GM12873 (cell line): ENCODE measurements around the gene CBLB.

Experiments used
- TF ChIP-seq, protein P1 (sequence below): IDR thresholded peaks from 2 replicates; pipeline ENCODE4 v1.5.1; 2012; ENCODE audit warnings: low read depth, mild to moderate bottlenecking, moderate library complexity, low read length, control low read depth; ENCODE audit not compliant: insufficient read depth; ENCODE audit errors: missing control alignments

The CBLB gene

DNA sequence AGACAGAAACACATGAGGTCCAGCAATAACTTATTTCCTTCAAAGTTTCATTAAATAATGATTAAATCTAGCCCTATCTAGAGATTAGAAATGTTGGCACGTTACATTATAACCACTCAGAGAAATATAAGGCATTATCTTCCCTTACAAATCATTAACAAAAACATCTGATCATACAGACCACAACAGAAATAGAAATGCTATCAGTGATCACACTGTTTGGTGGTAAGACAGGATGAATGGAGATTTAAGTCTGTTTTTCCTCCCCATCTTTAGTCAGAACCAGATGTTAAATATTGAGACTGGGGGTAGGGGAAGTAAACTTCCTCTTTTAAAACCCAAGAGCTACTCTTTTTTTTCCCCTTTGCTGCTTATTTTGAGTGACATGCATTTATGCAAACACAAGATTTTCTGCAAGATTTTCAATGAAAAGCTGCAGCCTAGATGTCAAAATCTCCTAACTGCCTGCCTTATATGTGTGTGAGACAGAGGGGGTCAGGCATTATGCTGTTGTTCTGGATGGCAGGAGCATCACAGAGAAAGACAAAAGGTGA is 70.4 kb downstream of the CBLB start:
- TF ChIP-seq, protein P1, sequence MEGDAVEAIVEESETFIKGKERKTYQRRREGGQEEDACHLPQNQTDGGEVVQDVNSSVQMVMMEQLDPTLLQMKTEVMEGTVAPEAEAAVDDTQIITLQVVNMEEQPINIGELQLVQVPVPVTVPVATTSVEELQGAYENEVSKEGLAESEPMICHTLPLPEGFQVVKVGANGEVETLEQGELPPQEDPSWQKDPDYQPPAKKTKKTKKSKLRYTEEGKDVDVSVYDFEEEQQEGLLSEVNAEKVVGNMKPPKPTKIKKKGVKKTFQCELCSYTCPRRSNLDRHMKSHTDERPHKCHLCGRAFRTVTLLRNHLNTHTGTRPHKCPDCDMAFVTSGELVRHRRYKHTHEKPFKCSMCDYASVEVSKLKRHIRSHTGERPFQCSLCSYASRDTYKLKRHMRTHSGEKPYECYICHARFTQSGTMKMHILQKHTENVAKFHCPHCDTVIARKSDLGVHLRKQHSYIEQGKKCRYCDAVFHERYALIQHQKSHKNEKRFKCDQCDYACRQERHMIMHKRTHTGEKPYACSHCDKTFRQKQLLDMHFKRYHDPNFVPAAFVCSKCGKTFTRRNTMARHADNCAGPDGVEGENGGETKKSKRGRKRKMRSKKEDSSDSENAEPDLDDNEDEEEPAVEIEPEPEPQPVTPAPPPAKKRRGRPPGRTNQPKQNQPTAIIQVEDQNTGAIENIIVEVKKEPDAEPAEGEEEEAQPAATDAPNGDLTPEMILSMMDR: no peak

DNA sequence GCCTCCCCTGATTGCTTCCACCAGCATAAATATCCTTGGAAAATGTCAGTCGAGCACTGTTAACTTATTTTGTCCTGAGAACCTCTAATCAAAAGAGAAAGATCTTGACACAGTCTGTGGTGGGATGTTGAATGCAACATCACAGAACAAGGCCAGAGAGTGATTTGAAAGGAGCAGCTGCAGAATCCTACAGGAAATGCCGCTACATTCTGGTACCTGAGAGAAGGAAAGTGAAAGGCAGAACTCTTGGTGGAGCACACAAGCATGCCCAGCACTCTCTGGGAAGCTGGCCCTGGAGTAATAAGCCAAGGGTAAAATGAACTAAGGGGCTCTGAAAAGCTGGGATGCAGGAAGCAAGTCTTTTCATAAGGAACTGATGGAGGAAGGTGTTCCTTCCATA is 75.8 kb downstream of the CBLB start:
- TF ChIP-seq, protein P1: no peak

DNA sequence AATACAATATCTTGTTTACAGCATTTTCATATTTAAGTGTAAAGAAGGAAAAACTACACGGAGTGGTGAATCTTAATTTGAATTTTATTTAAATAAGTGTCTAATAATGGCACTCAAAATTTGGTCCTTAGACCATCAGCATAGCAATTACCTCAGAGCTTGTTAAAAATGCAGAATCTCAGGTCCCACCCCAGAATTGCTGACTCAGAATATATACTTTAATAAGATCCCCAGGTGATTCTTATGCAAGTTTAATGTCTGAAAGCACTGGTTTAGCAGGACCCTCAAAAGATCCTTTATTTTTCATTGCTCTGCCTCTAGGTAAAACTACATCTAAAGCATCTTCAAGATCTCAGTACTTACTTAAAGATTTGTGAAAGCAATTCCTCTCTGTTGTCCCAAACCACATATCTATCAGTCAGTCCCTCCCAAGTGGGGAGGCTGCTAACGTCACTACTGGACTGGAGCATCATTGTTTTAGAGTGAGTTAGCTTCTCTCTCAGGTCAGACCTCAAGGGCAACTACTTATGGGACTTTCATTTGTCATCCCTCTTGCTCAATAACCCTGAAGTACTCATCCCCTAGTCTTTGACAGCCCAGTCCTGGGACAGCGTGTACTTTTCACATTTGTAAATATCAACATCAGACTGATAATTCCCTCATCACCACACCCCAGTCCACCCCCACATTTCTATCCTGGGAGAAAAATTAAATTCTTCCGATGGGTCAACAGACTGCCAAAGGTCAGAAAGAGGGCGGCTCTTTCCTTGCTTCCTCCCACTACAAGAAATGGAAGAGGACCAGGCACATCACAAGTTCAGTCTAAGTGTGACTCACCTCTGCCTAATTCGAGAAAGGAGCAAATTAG is 76.7 kb downstream of the CBLB start:
- TF ChIP-seq, protein P1: no peak

DNA sequence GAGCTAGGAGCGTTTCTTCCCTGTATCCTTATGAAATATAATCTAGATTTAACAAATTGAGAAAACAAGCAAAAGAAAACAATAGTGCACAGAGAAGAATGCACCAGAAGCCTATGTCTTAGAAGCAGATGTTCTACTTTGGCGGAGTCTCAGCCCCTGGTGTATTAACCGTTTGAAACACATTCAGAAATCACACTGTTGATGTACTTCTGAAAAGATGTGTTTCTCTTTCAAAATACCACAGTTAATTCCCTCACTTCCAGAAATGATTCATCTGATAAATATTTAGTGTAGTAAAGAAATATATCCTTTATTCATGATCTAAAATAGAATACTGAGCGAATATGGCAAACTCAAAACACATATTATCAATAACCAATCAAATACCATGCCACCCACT is 77.7 kb downstream of the CBLB start:
- TF ChIP-seq, protein P1: no peak

DNA sequence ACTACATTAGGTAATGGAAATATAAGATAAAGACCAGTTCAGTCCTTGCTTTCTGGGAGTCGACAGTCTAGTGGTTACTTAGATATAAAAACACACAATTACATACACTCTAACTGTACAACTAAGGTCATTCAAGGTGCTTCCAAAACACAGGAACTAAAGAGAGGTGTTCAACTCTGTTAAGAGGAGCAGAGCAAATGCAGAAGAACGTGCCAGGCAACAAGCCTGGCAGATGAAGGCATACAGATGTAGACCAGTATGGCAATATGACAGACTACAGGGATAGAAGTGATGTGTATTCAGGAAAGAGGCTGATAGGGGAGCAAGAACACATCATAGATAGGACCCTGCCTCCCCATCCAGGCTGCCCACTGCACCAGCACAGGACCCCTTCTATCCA is 78.3 kb downstream of the CBLB start:
- TF ChIP-seq, protein P1: no peak

DNA sequence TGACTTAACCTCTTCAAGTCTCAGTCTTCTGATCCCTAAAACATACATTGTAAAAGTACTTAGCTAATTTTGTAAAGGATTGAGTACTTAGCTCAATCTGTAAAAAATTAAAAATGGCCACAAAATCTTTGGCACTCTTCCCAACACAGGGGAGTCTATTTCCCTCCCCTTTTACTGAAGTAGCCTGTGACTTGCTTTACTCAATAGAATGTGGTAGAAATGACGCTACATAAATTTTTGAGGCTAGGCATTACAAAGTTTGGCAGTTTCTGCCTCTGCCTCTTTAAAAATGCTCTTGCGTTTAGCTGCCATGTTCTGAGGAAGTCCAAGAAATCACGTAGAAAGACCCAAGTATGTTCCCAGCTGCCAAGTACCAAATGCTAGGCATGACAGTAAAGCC is 80.2 kb downstream of the CBLB start:
- TF ChIP-seq, protein P1: no peak

DNA sequence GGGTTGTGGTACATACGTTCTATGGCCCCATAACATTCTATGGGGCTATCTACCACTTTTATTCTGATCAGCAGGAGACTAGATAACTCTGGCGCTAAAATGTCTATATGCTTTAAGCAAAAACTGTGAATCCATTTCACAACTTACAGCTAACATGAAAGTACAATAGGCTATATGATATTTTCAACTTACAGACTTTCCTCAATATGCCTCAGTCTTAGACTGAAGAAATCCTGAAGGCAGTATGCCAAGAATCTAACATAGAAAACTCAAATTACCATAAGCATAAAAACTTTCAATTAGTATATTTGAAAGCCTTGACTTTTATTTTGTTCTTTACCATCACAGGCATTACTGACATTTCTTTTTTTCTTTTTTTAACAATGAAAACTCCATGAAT is 81.4 kb downstream of the CBLB start:
- TF ChIP-seq, protein P1: no peak
